Immature natural killer cell (primary cell): Measurements from ENCODE around the gene USP6. TPM values are rescaled to one million over a fixed set of nuclear protein-coding genes. Genes with fewer than 3 reads are reported as not detected.
"Not testable (repeated sequence)": the region's sequence is repeated elsewhere in the genome, so short reads cannot be mapped to it uniquely, and the experiment has no call there.

Experiments
- DNase-seq, 3 donors: peaks; one replicate each; pipeline ENCODE4 v3.0.0; 2022; ENCODE audit warnings: mixed read lengths in 1 of 3
- H3K27ac Mint-ChIP-seq, 6 donors: one replicate each; pipeline ENCODE4 v1.8.0; 2020; ENCODE audit warnings: mixed read lengths in 6 of 6, mild to moderate bottlenecking in 5 of 6, inconsistent platforms in 4 of 6, moderate library complexity in 3 of 6
- H3K27me3 Mint-ChIP-seq, 3 donors: one replicate each; pipeline ENCODE4 v1.8.0; 2020 to 2021; ENCODE audit warnings: low read depth in 3 of 3, mild to moderate bottlenecking in 3 of 3, mixed read lengths in 3 of 3, moderate library complexity in 3 of 3, inconsistent platforms in 1 of 3
- H3K36me3 Mint-ChIP-seq, 3 donors: one replicate each; pipeline ENCODE4 v1.8.0; 2020; ENCODE audit warnings: mixed read lengths in 3 of 3, inconsistent platforms in 2 of 3, mild to moderate bottlenecking in 2 of 3
- H3K4me1 Mint-ChIP-seq, 2 donors: one replicate each; pipeline ENCODE4 v1.8.0; 2020; ENCODE audit warnings: inconsistent platforms in 2 of 2, mild to moderate bottlenecking in 2 of 2, mixed read lengths in 2 of 2, moderate library complexity in 1 of 2
- H3K4me3 Mint-ChIP-seq, 5 donors: one replicate each; pipeline ENCODE4 v1.8.0; 2020; ENCODE audit warnings: mild to moderate bottlenecking in 5 of 5, mixed read lengths in 5 of 5, inconsistent platforms in 3 of 5, moderate library complexity in 3 of 5
- H3K9me3 Mint-ChIP-seq, 6 donors: one replicate each; pipeline ENCODE4 v1.8.0; 2020; ENCODE audit warnings: mild to moderate bottlenecking in 6 of 6, mixed read lengths in 6 of 6, inconsistent platforms in 4 of 6, moderate library complexity in 3 of 6
- polyA plus RNA-seq, 3 donors: library from polyadenylated mRNA; unstranded; fragments of 300-500 nt; fragmentation: Illumina TruSeq; gene quantifications; one replicate each; pipeline ENCODE4 v1.2.3, GENCODE V29; 2021

Gene USP6
- polyA plus RNA-seq, 3 donors from 2014 or later = 0.03 to 0.12 (median 0.03) TPM

- H3K36me3 Mint-ChIP-seq = peaks cover 8 to 15% (median 10%) of the 10 kb centered on the region in 3 donors
- no peak overlapping the region for H3K4me3 Mint-ChIP-seq
- H3K27me3 Mint-ChIP-seq = peaks cover 5 to 6% (median 5%) of the 10 kb centered on the region in 3 donors
- peaks cover 13 to 15% of the 10 kb centered on the region in 2 donors for H3K4me1 Mint-ChIP-seq
- peaks cover 8 to 16% (median 12%) of the 10 kb centered on the region in 6 donors for H3K9me3 Mint-ChIP-seq
- DNase-seq = no peak
- no peak overlapping the region for H3K27ac Mint-ChIP-seq
Measured at GRCh38 chr17:5100832-5101231, 15.0 kb upstream of the USP6 start.

- Mint-ChIP-seq H3K4me3 (peak overlapping the region; percentile 82 to 99 (median 93)), H3K27ac (peak overlapping the region; percentile 41 to 77 (median 72)), H3K4me1 (peaks cover 23 to 29% of the 10 kb centered on the region in 2 donors), H3K36me3 (peaks cover 25 to 46% (median 27%) of the 10 kb centered on the region in 3 donors), H3K27me3 (peaks cover 5 to 10% (median 8%) of the 10 kb centered on the region in 3 donors), H3K9me3 (no peaks in the 10 kb centered on the region)
- no peak for DNase-seq
Measured at GRCh38 chr17:5110816-5111215, 5.0 kb upstream of the USP6 start.

- Mint-ChIP-seq H3K27me3 (peaks cover 5 to 14% (median 13%) of the 10 kb centered on the region in 3 donors), H3K36me3 (peaks cover 17 to 38% (median 19%) of the 10 kb centered on the region in 3 donors), H3K9me3 (no peaks in the 10 kb centered on the region), H3K27ac (peak within 1 kb of the TSS; percentile 55 to 80 (median 76)), H3K4me1 (peaks cover 26 to 29% of the 10 kb centered on the region in 2 donors), H3K4me3 (peak within 1 kb of the TSS; percentile 82 to 99 (median 93))
- DNase-seq = peak; percentile 88 to 90 (median 89)
Measured at GRCh38 chr17:5111402-5112204, 4.2 kb upstream of the USP6 start, which contains the start of gene ZNF232. Gene ZNF232, minus strand, starts transcription at chr17:5111878. Its CDS starts 56 bp downstream, at chr17:5111822.

GRCh38 chr17:5118219-5118618 is 2.4 kb downstream of the USP6 start:
- H3K4me3 Mint-ChIP-seq = peak overlapping the region in 1 of 5 donors; percentile 7
- H3K36me3 Mint-ChIP-seq = peaks cover 7 to 13% (median 12%) of the 10 kb centered on the region in 3 donors
- no peak for DNase-seq
- no peak overlapping the region for H3K27ac Mint-ChIP-seq
- H3K27me3 Mint-ChIP-seq = peaks cover 2 to 27% (median 24%) of the 10 kb centered on the region in 3 donors
- H3K9me3 Mint-ChIP-seq = no peaks in the 10 kb centered on the region
- peaks cover 1 to 14% of the 10 kb centered on the region in 2 donors for H3K4me1 Mint-ChIP-seq

GRCh38 chr17:5120036-5120435 is 4.2 kb downstream of the USP6 start:
- DNase-seq = no peak
- Mint-ChIP-seq H3K27me3 (peaks cover 6 to 24% (median 21%) of the 10 kb centered on the region in 3 donors), H3K36me3 (no peaks in the 10 kb centered on the region), H3K4me3 (no peak overlapping the region), H3K27ac (no peak overlapping the region), H3K9me3 (no peaks in the 10 kb centered on the region), H3K4me1 (peaks cover 0 to 14% of the 10 kb centered on the region in 2 donors)

GRCh38 chr17:5120436-5121185 is 4.8 kb downstream of the USP6 start:
- peaks cover 6 to 25% (median 22%) of the 10 kb centered on the region in 3 donors for H3K27me3 Mint-ChIP-seq
- H3K27ac Mint-ChIP-seq, H3K36me3 Mint-ChIP-seq, H3K9me3 Mint-ChIP-seq, DNase-seq: not testable (repeated sequence)
- H3K4me3 Mint-ChIP-seq = peak overlapping the region in 2 of 5 donors; percentile 5 to 53
- peaks cover 0 to 12% of the 10 kb centered on the region in 2 donors for H3K4me1 Mint-ChIP-seq

GRCh38 chr17:5121186-5121841 is 5.5 kb downstream of the USP6 start:
- Mint-ChIP-seq H3K4me1 (peaks cover 0 to 12% of the 10 kb centered on the region in 2 donors), H3K4me3 (peak overlapping the region in 4 of 5 donors; percentile 30 to 64 (median 48)), H3K27me3 (peaks cover 6 to 23% (median 21%) of the 10 kb centered on the region in 3 donors), H3K27ac (peak overlapping the region in 1 of 6 donors; percentile 26), H3K36me3 (no peaks in the 10 kb centered on the region), H3K9me3 (no peaks in the 10 kb centered on the region)
- no peak for DNase-seq

- DNase-seq, H3K9me3 Mint-ChIP-seq, H3K4me1 Mint-ChIP-seq, H3K36me3 Mint-ChIP-seq, H3K27ac Mint-ChIP-seq: not testable (repeated sequence)
- Mint-ChIP-seq H3K4me3 (peak overlapping the region in 4 of 5 donors; percentile 42 to 64 (median 56)), H3K27me3 (peaks cover 6 to 17% (median 15%) of the 10 kb centered on the region in 3 donors)
Measured at GRCh38 chr17:5122056-5122455, 6.2 kb downstream of the USP6 start.

- peak in 2 of 3 donors; percentile 9 to 20 for DNase-seq
- Mint-ChIP-seq H3K4me3 (peak overlapping the region in 2 of 5 donors; percentile 25 to 36), H3K9me3 (no peaks in the 10 kb centered on the region), H3K36me3 (no peaks in the 10 kb centered on the region), H3K27me3 (peaks cover 6 to 17% (median 15%) of the 10 kb centered on the region in 3 donors), H3K4me1 (peaks cover 0 to 8% of the 10 kb centered on the region in 2 donors), H3K27ac (no peak overlapping the region)
Measured at GRCh38 chr17:5122586-5123342, 6.9 kb downstream of the USP6 start.

GRCh38 chr17:5123343-5124124 is 7.7 kb downstream of the USP6 start:
- peak overlapping the region in 2 of 5 donors; percentile 3 to 47 for H3K4me3 Mint-ChIP-seq

GRCh38 chr17:5124125-5124760 is 8.4 kb downstream of the USP6 start:
- not testable (repeated sequence) for H3K9me3 Mint-ChIP-seq, H3K36me3 Mint-ChIP-seq, H3K4me1 Mint-ChIP-seq, H3K27ac Mint-ChIP-seq, DNase-seq
- H3K27me3 Mint-ChIP-seq = peaks cover 6 to 15% (median 14%) of the 10 kb centered on the region in 3 donors
- H3K4me3 Mint-ChIP-seq = peak overlapping the region in 2 of 5 donors; percentile 2 to 57

More at GRCh38 chr17:5123343-5124124, 7.7 kb downstream of the USP6 start:
- no peaks in the 10 kb centered on the region for H3K36me3 Mint-ChIP-seq
- peaks cover 6 to 16% (median 15%) of the 10 kb centered on the region in 3 donors for H3K27me3 Mint-ChIP-seq
- peak overlapping the region in 1 of 6 donors; percentile 16 for H3K27ac Mint-ChIP-seq
- H3K9me3 Mint-ChIP-seq = no peaks in the 10 kb centered on the region
- peaks cover 0 to 8% of the 10 kb centered on the region in 2 donors for H3K4me1 Mint-ChIP-seq
- no peak for DNase-seq

- H3K9me3 Mint-ChIP-seq, H3K36me3 Mint-ChIP-seq, DNase-seq, H3K4me1 Mint-ChIP-seq, H3K4me3 Mint-ChIP-seq, H3K27ac Mint-ChIP-seq: not testable (repeated sequence)
- peaks cover 6 to 15% (median 14%) of the 10 kb centered on the region in 3 donors for H3K27me3 Mint-ChIP-seq
Measured at GRCh38 chr17:5124896-5125295, 9.1 kb downstream of the USP6 start.
